IMR-90 (cell line): ENCODE measurements around the gene IFNL1. TPM values are rescaled to one million over a fixed set of nuclear protein-coding genes. Genes with fewer than 3 reads are reported as not detected.
A peak's percentile ranks its signal among the peaks of the same experiment; 100 is the strongest.

Experiments used
- ATAC-seq: fragments of 200-7000 bp; cut with Tn5 transposase; 2 replicates; pipeline ENCODE4 v1.9.1; 2020; ENCODE audit warnings: low read depth, mild to moderate bottlenecking, moderate library complexity
- BruUV-seq: library from RNA; stranded (reverse); fragments of 400-500 nt; replicated peaks from 2 replicates; lab custom pipeline; 2021; lab: Mats Ljungman, UMichigan
- CTCF ChIA-PET: fragments of 300-600 bp; formaldehyde crosslinking; extraction: SDS; loops from one replicate; lab custom pipeline; 2021; ENCODE audit warnings: antibody characterized with exemption; lab: Yijun Ruan, JAX
- POLR2A ChIA-PET: fragments of 300-600 bp; sonication (Branson Sonifier 250); formaldehyde crosslinking; loops from one replicate; lab custom pipeline; 2022; ENCODE audit warnings: antibody characterized with exemption; ENCODE audit not compliant: unreplicated experiment; lab: Charles Lee
- DNase-seq: peaks from one replicate; pipeline ENCODE4 v3.0.0; 2013
- H2AFZ ChIP-seq: replicated peaks from 2 replicates; pipeline ENCODE3; 2013; ENCODE audit warnings: low read length, mild to moderate bottlenecking; ENCODE audit not compliant: poor library complexity
- H2AK5ac ChIP-seq: 2 replicates; pipeline ENCODE4 v1.6.1; 2013; ENCODE audit warnings: low read depth, low read length, inconsistent platforms
- H2AK9ac ChIP-seq: replicated peaks from 2 replicates; pipeline ENCODE3; 2013; ENCODE audit warnings: mild to moderate bottlenecking, low read depth, low read length, moderate library complexity; ENCODE audit not compliant: poor library complexity
- H2BK120ac ChIP-seq: 2 replicates; pipeline ENCODE4 v1.6.1; 2013; ENCODE audit warnings: low read depth, low read length, inconsistent platforms
- H2BK15ac ChIP-seq: 3 replicates; pipeline ENCODE4 v1.6.1; 2013; ENCODE audit warnings: low read depth, low read length, inconsistent platforms
- H2BK20ac ChIP-seq: 2 replicates; pipeline ENCODE4 v1.6.1; 2013; ENCODE audit warnings: low read depth, mild to moderate bottlenecking, inconsistent platforms, low read length, moderate library complexity
- H2BK5ac ChIP-seq: 2 replicates; pipeline ENCODE4 v1.6.1; 2013; ENCODE audit warnings: mild to moderate bottlenecking, low read depth, low read length, inconsistent platforms; ENCODE audit not compliant: poor library complexity, severe bottlenecking
- H3K14ac ChIP-seq: replicated peaks from 2 replicates; pipeline ENCODE4 v1.6.1; 2013; ENCODE audit warnings: low read depth, low read length, inconsistent platforms
- H3K18ac ChIP-seq: 2 replicates; pipeline ENCODE4 v1.6.1; 2013; ENCODE audit warnings: low read depth, low read length, control low read depth
- H3K23ac ChIP-seq: 2 replicates; pipeline ENCODE4 v1.6.1; 2013; ENCODE audit warnings: low read depth, low read length, inconsistent platforms
- H3K27ac ChIP-seq: 2 replicates; pipeline ENCODE4 v1.5.1; 2013; ENCODE audit warnings: mild to moderate bottlenecking, control low read depth, low read length; ENCODE audit not compliant: insufficient read depth
- H3K27me3 ChIP-seq: 2 replicates; pipeline ENCODE4 v1.6.1; 2013; ENCODE audit warnings: low read length; ENCODE audit not compliant: control insufficient read depth, insufficient read depth
- H3K36me3 ChIP-seq: 2 replicates; pipeline ENCODE4 v1.6.1; 2013; ENCODE audit warnings: low read length, mixed read lengths; ENCODE audit not compliant: control insufficient read depth, insufficient read depth
- H3K4ac ChIP-seq: 2 replicates; pipeline ENCODE4 v1.6.1; 2013; ENCODE audit warnings: low read depth, low read length, inconsistent platforms
- H3K4me1 ChIP-seq: 2 replicates; pipeline ENCODE4 v1.6.1; 2013; ENCODE audit warnings: low read length, mixed read lengths; ENCODE audit not compliant: control insufficient read depth, insufficient read depth
- H3K4me2 ChIP-seq: 2 replicates; pipeline ENCODE4 v1.6.1; 2013; ENCODE audit warnings: low read depth, mild to moderate bottlenecking, control low read depth, low read length, moderate library complexity
- H3K4me3 ChIP-seq: 2 replicates; pipeline ENCODE4 v1.5.1; 2013; ENCODE audit warnings: low read depth, mild to moderate bottlenecking, control low read depth, low read length, moderate library complexity; ENCODE audit not compliant: insufficient read depth
- H3K56ac ChIP-seq: 2 replicates; pipeline ENCODE4 v1.6.1; 2013; ENCODE audit warnings: low read length, inconsistent platforms; ENCODE audit not compliant: insufficient read depth; ENCODE audit errors: extremely low read depth
- H3K79me1 ChIP-seq, 2 experiments: 2 replicates each; pipeline ENCODE4 v1.6.1; 2013; ENCODE audit warnings: low read length in 2 of 2, inconsistent platforms in 1 of 2, low read depth in 1 of 2
- H3K9ac ChIP-seq: 2 replicates; pipeline ENCODE4 v1.6.1; 2013; ENCODE audit warnings: low read depth, low read length, control low read depth
- H3K9me1 ChIP-seq: 2 replicates; pipeline ENCODE4 v1.6.1; 2013; ENCODE audit warnings: low read length, inconsistent platforms; ENCODE audit not compliant: insufficient read depth
- H3K9me3 ChIP-seq: 2 replicates; pipeline ENCODE4 v1.6.1; 2013; ENCODE audit warnings: low read length; ENCODE audit not compliant: control insufficient read depth, insufficient read depth
- H4K20me1 ChIP-seq: 2 replicates; pipeline ENCODE4 v1.6.1; 2013; ENCODE audit warnings: low read length, inconsistent platforms; ENCODE audit not compliant: insufficient read depth
- H4K5ac ChIP-seq: 2 replicates; pipeline ENCODE4 v1.6.1; 2013; ENCODE audit warnings: mild to moderate bottlenecking, low read depth, low read length, control low read depth
- H4K8ac ChIP-seq, 2 experiments: 2 replicates each; pipeline ENCODE4 v1.6.1; 2013; ENCODE audit warnings: low read depth in 2 of 2, low read length in 2 of 2, control low read depth in 1 of 2, inconsistent platforms in 1 of 2
- H4K91ac ChIP-seq: 2 replicates; pipeline ENCODE4 v1.6.1; 2013; ENCODE audit warnings: low read depth, low read length, inconsistent platforms; ENCODE audit not compliant: insufficient read depth
- BHLHE40 ChIP-seq: fragments of 150-350 bp; IDR thresholded peaks from 2 replicates; pipeline ENCODE4 v1.6.1; 2016; ENCODE audit warnings: mild to moderate bottlenecking, low read depth, low read length
- CEBPB ChIP-seq: IDR thresholded peaks from 2 replicates; pipeline ENCODE4 v1.6.1; 2012; ENCODE audit warnings: low read depth, low read length, improper control_type of control experiment
- MAZ ChIP-seq: IDR thresholded peaks from 2 replicates; pipeline ENCODE4 v1.6.1; 2012; ENCODE audit warnings: low read depth, mild to moderate bottlenecking, low read length, improper control_type of control experiment, moderate library complexity, borderline replicate concordance
- MXI1 ChIP-seq: IDR thresholded peaks from 2 replicates; pipeline ENCODE4 v1.6.1; 2012; ENCODE audit warnings: low read depth, mild to moderate bottlenecking, low read length, moderate library complexity, borderline replicate concordance
- POLR2A ChIP-seq: IDR thresholded peaks from 2 replicates; pipeline ENCODE4 v1.6.1; 2012; ENCODE audit warnings: mild to moderate bottlenecking, low read depth, low read length
- RAD21 ChIP-seq: IDR thresholded peaks from 2 replicates; pipeline ENCODE4 v1.6.1; 2012; ENCODE audit warnings: low read length, improper control_type of control experiment
- SMC3 ChIP-seq: fragments of 150-350 bp; IDR thresholded peaks from 2 replicates; pipeline ENCODE4 v1.6.1; 2016; ENCODE audit warnings: low read depth, mild to moderate bottlenecking, antibody characterized with exemption, low read length, moderate library complexity
- WGBS, 2 experiments: methylation state at CpG; one replicate each; pipeline versions ENCODE4 v1.1.5 to v1.1.7; 2013; ENCODE audit warnings: missing lambda C conversion rate in 2 of 2; ENCODE audit not compliant: insufficient read length in 1 of 2; ENCODE audit errors: extremely low coverage in 2 of 2; 5-methylcytosine and 5-hydroxymethylcytosine counted together
- dilution Hi-C: fragments of 300-500 bp; cut with HindIII; formaldehyde crosslinking; loops from one replicate; pipeline ENCODE4 v1.14.3; 2018; ENCODE audit warnings: low sequenced_read_pairs; ENCODE audit not compliant: unreplicated experiment
- in situ Hi-C: fragments of 300-500 bp; cut with MboI; formaldehyde crosslinking; loops from 3 replicates; pipeline ENCODE4 v1.14.3; 2019; ENCODE audit warnings: low sequenced_read_pairs, inconsistent platforms, mixed read lengths
- intact Hi-C: fragments of 100-400 bp; cut with micrococcal nuclease; formaldehyde crosslinking; loops from 2 replicates; pipeline ENCODE4 v1.10.0; 2022
- polyA plus RNA-seq, 3 experiments: library from polyadenylated mRNA; depleted of rRNA; stranded (reverse); fragments of >200 nt; gene quantifications; 2 replicates each; pipeline ENCODE4 v1.2.3, GENCODE V29; 2012; ENCODE audit warnings: low replicate concordance in 1 of 3
- total RNA-seq: library from RNA; depleted of rRNA; stranded (reverse); fragments of >200 nt; gene quantifications from 2 replicates; pipeline ENCODE4 v1.2.3, GENCODE V29; 2012

IFNL1 gene
- total and polyA plus RNA-seq, 2 of the 4 experiments (the other 2 are of a cell fraction), result not detected

DNA sequence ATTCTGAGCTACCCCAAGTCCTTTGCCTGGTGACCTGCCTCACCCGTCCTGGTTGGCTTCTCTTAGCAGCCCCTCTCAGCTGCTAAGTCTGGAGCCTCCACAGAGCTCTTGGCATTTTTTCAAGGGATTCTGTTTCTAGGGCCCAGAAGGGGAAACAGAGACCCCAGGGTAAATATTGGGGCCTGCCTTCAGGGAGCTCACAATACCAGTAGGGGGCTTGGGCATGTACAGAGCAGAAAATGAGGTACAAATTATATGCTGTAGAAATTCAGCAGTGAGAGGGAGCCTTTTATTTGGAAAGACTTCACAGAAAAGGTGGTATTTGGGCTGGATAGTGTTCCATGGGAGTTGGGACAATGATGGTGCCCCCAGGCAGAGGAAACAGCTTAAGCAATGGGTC, 49.7 kb downstream of the IFNL1 start:
- H2AK5ac ChIP-seq, result no peak overlapping the region
- H3K9me1 ChIP-seq, result peaks cover 18% of the 10 kb centered on the region
- POLR2A ChIA-PET, result no interaction called here
- no peaks in the 10 kb centered on the region for H3K9me3 ChIP-seq
- H3K9ac ChIP-seq, result no peak overlapping the region
- no peaks in the 10 kb centered on the region for H3K27me3 ChIP-seq
- H3K4ac ChIP-seq, result no peak overlapping the region
- dilution Hi-C loops, result no loop called here
- peaks cover 14% of the 10 kb centered on the region for H3K36me3 ChIP-seq
- in situ Hi-C loops, result no loop called here
- H4K91ac ChIP-seq, result no peak overlapping the region
- H3K79me1 ChIP-seq, result peaks cover 31 to 83% of the 10 kb centered on the region in 2 experiments
- H3K56ac ChIP-seq, result no peak overlapping the region
- intact Hi-C loops, result no loop called here
- H3K18ac ChIP-seq, result no peak overlapping the region
- no peak overlapping the region for H2BK120ac ChIP-seq
- H4K8ac ChIP-seq, result no peak overlapping the region
- H3K4me1 ChIP-seq, result peaks cover 17% of the 10 kb centered on the region
- H2AK9ac ChIP-seq, result no peak overlapping the region
- no peak for TF ChIP-seq RAD21
- no peak for TF ChIP-seq SMC3
- TF ChIP-seq BHLHE40, result no peak
- no peak for TF ChIP-seq MXI1
- no peak for TF ChIP-seq MAZ
- TF ChIP-seq CEBPB, result no peak
- TF ChIP-seq POLR2A, result no peak
- no peak overlapping the region for H3K4me2 ChIP-seq
- 0 out of 2 replicates have a peak overlapping the region, but pooled peaks have one; percentile 55 for H3K23ac ChIP-seq
- peaks cover 55% of the 10 kb centered on the region for H4K20me1 ChIP-seq
- no peak overlapping the region for H2BK20ac ChIP-seq
- CTCF ChIA-PET, result interaction anchor here (0.5 kb wide), 1 partner anchor 253 kb away, joined by 3 read pairs; no protein-coding TSS in a partner anchor
- no CpG with 5 or more reads among the region's 1 CpG for WGBS, 2 experiments
- no peak overlapping the region for H3K14ac ChIP-seq
- H2BK5ac ChIP-seq, result no peak overlapping the region
- no TSS peak for BruUV-seq
- H3K4me3 ChIP-seq, result no peak overlapping the region
- DNase-seq (no peak), ATAC-seq (no peak)
- no peak overlapping the region for H2BK15ac ChIP-seq
- H3K27ac ChIP-seq, result no peak overlapping the region
- H2AFZ ChIP-seq, result no peak overlapping the region
- H4K5ac ChIP-seq, result no peak overlapping the region
